ENCODE measurements around the gene FBL.

The FBL gene

DNA sequence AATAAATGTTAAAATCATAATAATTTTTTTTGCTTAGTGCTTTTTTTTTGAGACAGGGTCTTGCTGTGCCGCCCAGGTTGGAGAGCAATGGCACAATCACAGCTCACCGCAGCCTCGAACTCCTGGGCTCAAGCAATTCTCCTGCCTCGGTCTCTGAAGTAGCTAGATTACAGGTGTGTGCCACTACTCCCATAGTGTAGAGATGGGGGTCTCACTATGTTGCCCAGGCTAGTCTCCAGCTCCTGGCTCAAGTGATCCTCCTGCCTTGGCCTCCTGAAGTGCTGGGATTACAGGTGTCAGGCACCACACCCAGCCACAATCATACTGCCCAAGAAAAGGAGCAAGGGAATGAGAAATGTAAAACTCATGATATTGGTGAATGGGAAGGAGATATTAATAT is 5.1 kb downstream of the FBL start:
- TF ChIP-seq FOXP2 (optimal IDR thresholded peaks at IDR 0.05; ENCODE audit: borderline replicate concordance, extremely low read depth, extremely low read length, insufficient read depth): no peak

DNA sequence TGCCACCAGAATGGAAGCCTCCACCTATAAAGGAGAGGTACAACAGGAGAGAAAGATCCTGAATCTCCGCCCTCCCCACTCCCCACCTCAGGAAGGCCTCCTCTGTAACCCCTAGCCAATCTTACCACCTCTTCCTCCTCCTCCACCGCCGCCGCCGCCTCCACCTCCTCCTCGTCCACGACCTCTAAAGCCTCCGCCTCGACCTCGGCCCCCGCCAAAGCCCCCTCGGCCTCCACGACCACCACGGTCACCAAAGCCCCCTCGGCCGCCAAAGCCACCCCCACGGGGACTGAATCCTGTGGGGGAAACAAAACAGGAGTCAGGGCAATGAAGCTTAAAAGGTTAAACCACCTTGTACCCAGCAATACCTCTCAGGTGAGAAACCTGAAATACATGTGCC is 5.7 kb downstream of the FBL start:
- TF ChIP-seq FOXP2 (optimal IDR thresholded peaks at IDR 0.05; ENCODE audit: borderline replicate concordance, extremely low read depth, extremely low read length, insufficient read depth) (no peak), TAF1 (IDR thresholded peaks at IDR 0.05; ENCODE audit: borderline replicate concordance, insufficient read depth, low read length) (no peak), POLR2AphosphoS5 (IDR thresholded peaks at IDR 0.05; ENCODE audit: low read depth, low read length) (no peak), SIN3A (IDR thresholded peaks at IDR 0.05; ENCODE audit: borderline replicate concordance, insufficient read depth, low read length) (no peak)
- TF ChIP-seq, protein P1, sequence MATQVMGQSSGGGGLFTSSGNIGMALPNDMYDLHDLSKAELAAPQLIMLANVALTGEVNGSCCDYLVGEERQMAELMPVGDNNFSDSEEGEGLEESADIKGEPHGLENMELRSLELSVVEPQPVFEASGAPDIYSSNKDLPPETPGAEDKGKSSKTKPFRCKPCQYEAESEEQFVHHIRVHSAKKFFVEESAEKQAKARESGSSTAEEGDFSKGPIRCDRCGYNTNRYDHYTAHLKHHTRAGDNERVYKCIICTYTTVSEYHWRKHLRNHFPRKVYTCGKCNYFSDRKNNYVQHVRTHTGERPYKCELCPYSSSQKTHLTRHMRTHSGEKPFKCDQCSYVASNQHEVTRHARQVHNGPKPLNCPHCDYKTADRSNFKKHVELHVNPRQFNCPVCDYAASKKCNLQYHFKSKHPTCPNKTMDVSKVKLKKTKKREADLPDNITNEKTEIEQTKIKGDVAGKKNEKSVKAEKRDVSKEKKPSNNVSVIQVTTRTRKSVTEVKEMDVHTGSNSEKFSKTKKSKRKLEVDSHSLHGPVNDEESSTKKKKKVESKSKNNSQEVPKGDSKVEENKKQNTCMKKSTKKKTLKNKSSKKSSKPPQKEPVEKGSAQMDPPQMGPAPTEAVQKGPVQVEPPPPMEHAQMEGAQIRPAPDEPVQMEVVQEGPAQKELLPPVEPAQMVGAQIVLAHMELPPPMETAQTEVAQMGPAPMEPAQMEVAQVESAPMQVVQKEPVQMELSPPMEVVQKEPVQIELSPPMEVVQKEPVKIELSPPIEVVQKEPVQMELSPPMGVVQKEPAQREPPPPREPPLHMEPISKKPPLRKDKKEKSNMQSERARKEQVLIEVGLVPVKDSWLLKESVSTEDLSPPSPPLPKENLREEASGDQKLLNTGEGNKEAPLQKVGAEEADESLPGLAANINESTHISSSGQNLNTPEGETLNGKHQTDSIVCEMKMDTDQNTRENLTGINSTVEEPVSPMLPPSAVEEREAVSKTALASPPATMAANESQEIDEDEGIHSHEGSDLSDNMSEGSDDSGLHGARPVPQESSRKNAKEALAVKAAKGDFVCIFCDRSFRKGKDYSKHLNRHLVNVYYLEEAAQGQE (IDR thresholded peaks at IDR 0.05; ENCODE audit: insufficient read depth in 1 of 2, low read depth in 2 of 2, low read length in 2 of 2): no peak

DNA sequence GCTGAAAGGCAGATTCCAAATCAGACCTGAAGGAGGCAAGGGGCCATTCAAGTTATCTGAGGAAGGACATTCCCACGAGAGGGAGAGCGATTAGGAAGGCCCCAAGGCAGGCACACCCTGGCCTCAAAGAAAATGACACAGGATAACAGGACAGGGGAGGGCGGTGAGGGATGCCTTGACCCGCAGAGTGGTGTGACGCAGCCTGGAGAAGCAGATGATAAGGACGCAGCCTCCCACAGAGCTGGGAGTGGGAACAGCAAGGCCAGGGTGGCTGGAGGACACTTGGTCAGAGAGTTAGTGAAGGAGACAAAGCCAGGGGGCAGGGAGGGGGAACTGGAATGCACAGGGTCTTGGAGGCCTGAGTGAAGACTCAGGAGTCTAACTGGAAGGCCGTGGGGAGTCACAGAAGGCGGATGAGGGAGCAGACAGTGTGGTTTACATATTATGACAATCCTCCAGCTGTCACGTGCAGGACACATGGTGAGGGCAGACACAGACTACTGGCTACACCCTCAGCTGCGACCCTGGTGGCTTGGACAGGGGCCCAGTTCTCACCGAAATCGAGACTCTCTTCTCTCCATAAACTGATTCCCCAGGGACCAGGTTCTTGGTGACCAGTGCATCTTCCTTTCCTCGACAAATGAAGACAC is 6.4 kb downstream of the FBL start:
- TF ChIP-seq POLR2AphosphoS5 (IDR thresholded peaks at IDR 0.05; ENCODE audit: low read depth, low read length): no peak
- no peak for TF ChIP-seq TAF1 (IDR thresholded peaks at IDR 0.05; ENCODE audit: borderline replicate concordance, insufficient read depth, low read length)
- TF ChIP-seq SIN3A (IDR thresholded peaks at IDR 0.05; ENCODE audit: borderline replicate concordance, insufficient read depth, low read length): no peak
- TF ChIP-seq, protein P1 (IDR thresholded peaks at IDR 0.05; ENCODE audit: insufficient read depth in 1 of 2, low read depth in 2 of 2, low read length in 2 of 2): no peak
- no peak for TF ChIP-seq FOXP2 (optimal IDR thresholded peaks at IDR 0.05; ENCODE audit: borderline replicate concordance, extremely low read depth, extremely low read length, insufficient read depth)

DNA sequence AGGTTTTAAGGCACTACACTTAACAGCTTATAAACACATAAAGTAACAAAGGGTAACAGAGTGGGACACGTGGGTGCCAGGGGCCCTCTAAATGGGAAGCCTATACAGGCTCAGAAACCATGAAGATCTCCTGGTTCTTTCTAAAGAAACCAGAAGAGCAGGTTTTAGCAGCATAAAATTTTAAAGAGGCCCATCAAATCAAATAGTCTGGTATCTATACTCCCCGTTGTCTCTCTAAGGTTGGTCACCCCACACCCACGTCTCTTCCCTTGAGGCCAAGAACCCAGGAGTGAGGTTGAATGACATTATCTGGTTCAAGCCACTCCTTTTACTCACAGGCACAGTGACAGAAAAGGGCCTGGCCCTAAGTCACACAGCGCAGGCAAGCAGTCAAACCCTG is 7.6 kb downstream of the FBL start:
- TF ChIP-seq FOXP2 (optimal IDR thresholded peaks at IDR 0.05; ENCODE audit: borderline replicate concordance, extremely low read depth, extremely low read length, insufficient read depth): no peak

DNA sequence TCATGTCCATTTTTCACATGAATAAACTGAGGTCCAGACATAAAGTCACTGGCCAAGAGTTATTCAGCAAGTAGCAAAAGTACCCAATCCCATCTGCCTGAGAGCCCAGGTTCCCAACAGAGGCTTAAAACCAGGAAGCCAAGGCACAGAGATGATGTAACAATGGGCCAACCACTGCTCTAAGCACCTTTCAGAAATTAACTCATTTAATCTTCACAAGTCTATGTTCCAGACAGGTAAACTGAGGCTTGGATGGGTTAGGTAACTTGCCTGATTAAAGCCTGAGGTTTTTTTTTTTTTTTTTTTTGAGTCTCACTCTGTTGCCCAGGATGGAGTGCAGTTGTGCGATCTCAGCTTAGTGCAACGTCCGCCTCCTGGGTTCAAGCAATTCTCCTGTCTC is 8.2 kb downstream of the FBL start:
- TF ChIP-seq FOXP2 (optimal IDR thresholded peaks at IDR 0.05; ENCODE audit: borderline replicate concordance, extremely low read depth, extremely low read length, insufficient read depth): no peak
- TF ChIP-seq, protein P1 (IDR thresholded peaks at IDR 0.05; ENCODE audit: insufficient read depth in 1 of 2, low read depth in 2 of 2, low read length in 2 of 2): no peak
- no peak for TF ChIP-seq TAF1 (IDR thresholded peaks at IDR 0.05; ENCODE audit: borderline replicate concordance, insufficient read depth, low read length)
- TF ChIP-seq POLR2AphosphoS5 (IDR thresholded peaks at IDR 0.05; ENCODE audit: low read depth, low read length): no peak
- TF ChIP-seq SIN3A (IDR thresholded peaks at IDR 0.05; ENCODE audit: borderline replicate concordance, insufficient read depth, low read length): no peak

DNA sequence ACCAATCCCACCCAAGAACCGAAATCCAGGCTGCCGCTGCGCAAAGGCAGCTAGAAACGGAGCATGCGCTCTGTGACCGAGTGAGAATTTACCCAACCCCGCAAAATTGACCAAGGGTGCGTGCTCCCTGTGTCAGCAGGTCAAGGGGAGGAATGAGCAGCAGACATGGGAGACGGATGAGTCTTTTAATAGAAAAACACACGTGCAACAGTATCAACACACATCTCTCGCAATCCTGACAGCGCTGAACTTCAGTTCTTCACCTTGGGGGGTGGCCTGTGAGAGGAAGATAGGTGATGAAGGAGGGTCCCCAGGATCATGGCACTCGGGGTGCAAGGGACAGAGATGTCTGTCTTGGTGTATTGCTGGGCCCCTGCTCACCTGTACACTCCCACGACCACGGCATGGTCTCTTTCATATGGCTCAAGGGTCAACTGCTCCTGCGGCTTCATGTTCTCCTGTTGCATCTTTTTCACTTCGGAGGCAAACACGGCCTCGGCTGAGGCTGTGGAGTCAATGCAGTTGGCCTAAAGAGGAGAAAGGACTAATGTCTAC is 11.8 kb downstream of the FBL start:
- TF ChIP-seq, protein P1 (IDR thresholded peaks at IDR 0.05; ENCODE audit: insufficient read depth in 1 of 2, low read depth in 2 of 2, low read length in 2 of 2): no peak
- no peak for TF ChIP-seq FOXP2 (optimal IDR thresholded peaks at IDR 0.05; ENCODE audit: borderline replicate concordance, extremely low read depth, extremely low read length, insufficient read depth)
- no peak for TF ChIP-seq SIN3A (IDR thresholded peaks at IDR 0.05; ENCODE audit: borderline replicate concordance, insufficient read depth, low read length)
- TF ChIP-seq TAF1 (IDR thresholded peaks at IDR 0.05; ENCODE audit: borderline replicate concordance, insufficient read depth, low read length): no peak
